CD4-positive, alpha-beta T cell (primary cell): ENCODE data around the gene DNAAF8. TPM values are rescaled to one million over a fixed set of nuclear protein-coding genes. Genes with fewer than 3 reads are reported as not detected.

Source experiments
- ATAC-seq: fragments of 200-7000 bp; cut with Tn5 transposase; one replicate; pipeline ENCODE4 v1.10.0; 2022; ENCODE audit warnings: mild to moderate bottlenecking; ENCODE audit not compliant: poor library complexity
- CTCF ChIA-PET: fragments of 350-600 bp; sonication (Branson Sonifier 250); formaldehyde crosslinking; loops from one replicate; lab custom pipeline; 2021; ENCODE audit warnings: antibody characterized with exemption, inconsistent platforms; lab: Charles Lee
- POLR2A ChIA-PET: fragments of 350-600 bp; sonication (Branson Sonifier 250); formaldehyde crosslinking; loops from one replicate; lab custom pipeline; 2021; ENCODE audit warnings: antibody characterized with exemption, inconsistent platforms; lab: Charles Lee
- DNase-seq, 14 experiments: peaks; one replicate each; pipeline ENCODE4 v3.0.0-alpha.2; 2013 to 2020; ENCODE audit warnings: mixed read lengths in 2 of 14
- H3K27ac ChIP-seq, 2 donors: one replicate each; pipeline versions ENCODE4 v1.5.1 to v1.7.0; 2013; ENCODE audit warnings: low read length in 2 of 2, low read depth in 1 of 2, mild to moderate bottlenecking in 1 of 2
- H3K27me3 ChIP-seq, 2 experiments: 1 replicate in 1 of 2; 2 replicates in 1 of 2; pipeline versions ENCODE4 v1.6.1 to v1.7.0; 2013; ENCODE audit warnings: low read length in 2 of 2, control low read depth in 1 of 2, mild to moderate bottlenecking in 1 of 2, moderate library complexity in 1 of 2; ENCODE audit not compliant: insufficient read depth in 2 of 2, control insufficient read depth in 1 of 2
- H3K36me3 ChIP-seq: one replicate; pipeline ENCODE4 v1.6.1; 2013; ENCODE audit warnings: low read length, control low read depth; ENCODE audit not compliant: insufficient read depth
- H3K4me1 ChIP-seq: one replicate; pipeline ENCODE4 v1.6.1; 2013; ENCODE audit warnings: low read length, control low read depth; ENCODE audit not compliant: insufficient read depth
- H3K4me3 ChIP-seq: one replicate; pipeline ENCODE4 v1.5.1; 2013; ENCODE audit warnings: mild to moderate bottlenecking, low read length, moderate library complexity
- H3K9me3 ChIP-seq, 2 experiments: 1 replicate in 1 of 2; 2 replicates in 1 of 2; pipeline versions ENCODE4 v1.6.1 to v1.7.0; 2013; ENCODE audit warnings: low read length in 2 of 2, mild to moderate bottlenecking in 2 of 2, control low read depth in 1 of 2, moderate library complexity in 1 of 2; ENCODE audit not compliant: control insufficient read depth in 1 of 2, insufficient read depth in 1 of 2
- H3K27ac Mint-ChIP-seq: one replicate; pipeline ENCODE4 v1.8.0; 2020; ENCODE audit warnings: mixed read lengths
- H3K27me3 Mint-ChIP-seq: one replicate; pipeline ENCODE4 v1.8.0; 2021; ENCODE audit warnings: mixed read lengths
- H3K36me3 Mint-ChIP-seq: one replicate; pipeline ENCODE4 v1.8.0; 2021; ENCODE audit warnings: low read depth, mixed read lengths
- H3K4me1 Mint-ChIP-seq: one replicate; pipeline ENCODE4 v1.8.0; 2021; ENCODE audit warnings: low read depth, mixed read lengths
- H3K4me3 Mint-ChIP-seq: one replicate; pipeline ENCODE4 v1.8.0; 2020; ENCODE audit warnings: mild to moderate bottlenecking, mixed read lengths
- H3K9me3 Mint-ChIP-seq: one replicate; pipeline ENCODE4 v1.8.0; 2020; ENCODE audit warnings: mixed read lengths
- intact Hi-C, 2 experiments: fragments of 100-400 bp; cut with DNase I in 1 of 2; cut with micrococcal nuclease in 1 of 2; formaldehyde crosslinking; loops; one replicate each; pipeline versions ENCODE4 v1.15.1 to v1.9.0; 2023 to 2025; cut with DNase I, micrococcal nuclease
- total RNA-seq, 174 experiments: library from RNA in 2 of 174; stranded (reverse) in 2 of 174; gene quantifications; one replicate each; pipeline ENCODE4 v1.2.3 and lab custom pipeline; 2021 to 2026
- TF ChIP-seq, protein P1 (sequence below): fragments of 200-600 bp; IDR thresholded peaks from one replicate; pipeline ENCODE4 v1.8.0; 2022; ENCODE audit warnings: antibody characterized with exemption, mild to moderate bottlenecking

Gene DNAAF8
- total RNA-seq, 2 experiments from 2014 or later: 0.25 TPM; not detected in 1

DNA sequence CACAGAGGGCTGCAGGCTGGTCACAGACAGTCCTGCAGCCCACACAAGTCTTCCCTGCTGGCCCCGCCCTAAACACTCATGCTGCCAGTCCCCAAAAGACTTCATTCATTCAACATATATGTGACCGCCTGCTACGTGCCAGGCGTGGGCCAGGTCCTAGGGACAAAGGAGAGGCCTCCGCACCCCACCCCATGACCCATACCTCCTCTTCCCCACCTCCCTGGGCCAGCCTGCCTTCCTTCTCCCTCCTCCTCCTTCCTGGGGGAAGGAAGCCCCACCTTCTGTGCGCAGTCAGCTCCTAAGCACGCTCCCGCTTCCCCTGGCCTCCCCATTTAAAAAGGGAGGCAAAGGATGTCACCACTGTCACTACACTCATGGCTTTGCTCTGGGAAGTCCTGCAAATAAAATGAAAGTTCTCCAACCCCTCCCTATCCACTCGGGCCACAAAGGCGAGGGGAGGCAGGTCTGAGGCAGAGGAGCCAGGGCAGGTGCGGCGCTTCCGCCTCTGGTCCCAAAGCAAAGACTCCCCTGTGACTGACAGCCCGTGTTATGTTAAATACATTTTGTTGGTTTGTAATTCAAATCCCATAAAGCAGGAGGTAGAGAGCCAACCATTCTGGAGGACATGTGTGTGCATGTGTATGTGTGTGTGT lies 9.0 kb downstream of the DNAAF8 start:
- Mint-ChIP-seq H3K9me3 (no peaks in the 10 kb centered on the region), H3K27ac (no peak overlapping the region), H3K4me1 (peaks cover 8% of the 10 kb centered on the region), H3K36me3 (no peaks in the 10 kb centered on the region), H3K4me3 (peak overlapping the region; percentile 25), H3K27me3 (no peaks in the 10 kb centered on the region)
- Histone ChIP-seq H3K36me3 (no peaks in the 10 kb centered on the region), H3K4me1 (peaks cover 20% of the 10 kb centered on the region), H3K27me3 (no peaks in the 10 kb centered on the region), H3K4me3 (peak overlapping the region; percentile 17), H3K27ac (no peak overlapping the region), H3K9me3 (no peaks in the 10 kb centered on the region)
- intact Hi-C loops: no loop called here
- ChIA-PET POLR2A (no interaction called here), CTCF (no interaction called here)
- ATAC-seq (no peak), DNase-seq (no peak)
- TF ChIP-seq, protein P1, sequence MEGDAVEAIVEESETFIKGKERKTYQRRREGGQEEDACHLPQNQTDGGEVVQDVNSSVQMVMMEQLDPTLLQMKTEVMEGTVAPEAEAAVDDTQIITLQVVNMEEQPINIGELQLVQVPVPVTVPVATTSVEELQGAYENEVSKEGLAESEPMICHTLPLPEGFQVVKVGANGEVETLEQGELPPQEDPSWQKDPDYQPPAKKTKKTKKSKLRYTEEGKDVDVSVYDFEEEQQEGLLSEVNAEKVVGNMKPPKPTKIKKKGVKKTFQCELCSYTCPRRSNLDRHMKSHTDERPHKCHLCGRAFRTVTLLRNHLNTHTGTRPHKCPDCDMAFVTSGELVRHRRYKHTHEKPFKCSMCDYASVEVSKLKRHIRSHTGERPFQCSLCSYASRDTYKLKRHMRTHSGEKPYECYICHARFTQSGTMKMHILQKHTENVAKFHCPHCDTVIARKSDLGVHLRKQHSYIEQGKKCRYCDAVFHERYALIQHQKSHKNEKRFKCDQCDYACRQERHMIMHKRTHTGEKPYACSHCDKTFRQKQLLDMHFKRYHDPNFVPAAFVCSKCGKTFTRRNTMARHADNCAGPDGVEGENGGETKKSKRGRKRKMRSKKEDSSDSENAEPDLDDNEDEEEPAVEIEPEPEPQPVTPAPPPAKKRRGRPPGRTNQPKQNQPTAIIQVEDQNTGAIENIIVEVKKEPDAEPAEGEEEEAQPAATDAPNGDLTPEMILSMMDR: no peak

DNA sequence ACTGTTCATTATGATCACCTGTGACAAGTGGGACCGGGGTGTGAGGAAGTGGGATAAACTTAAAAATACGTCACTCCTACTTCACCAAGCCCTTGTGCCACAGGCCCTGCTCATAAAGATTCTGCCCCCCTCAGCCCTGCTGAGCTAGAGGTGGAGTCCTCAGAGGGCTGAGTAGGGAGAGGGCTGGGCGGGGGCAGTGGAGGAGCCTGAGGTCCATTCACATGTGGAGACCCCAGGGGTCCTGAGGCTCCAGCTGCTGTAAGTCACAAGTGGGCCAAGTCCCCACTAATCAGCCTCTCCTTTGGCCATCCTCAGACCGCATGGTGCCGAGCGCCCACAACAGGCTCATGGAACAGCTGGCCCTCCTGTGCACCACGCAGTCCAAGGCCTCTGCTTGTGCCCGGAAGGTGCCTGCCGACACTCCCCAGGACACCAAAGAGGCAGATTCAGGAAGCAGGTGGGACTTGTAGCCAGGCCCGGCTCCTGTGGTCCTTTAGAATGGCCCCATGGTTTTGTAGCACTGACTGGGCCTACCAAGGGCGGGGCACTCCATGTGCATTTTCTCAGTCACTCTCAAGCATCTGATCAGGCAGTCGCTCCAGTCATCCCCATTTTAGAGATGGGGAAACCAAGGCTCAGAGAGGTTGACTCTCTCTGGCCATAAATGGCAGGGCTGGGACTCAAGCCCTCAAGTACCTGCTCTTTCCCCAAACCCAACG lies 10.4 kb downstream of the DNAAF8 start:
- POLR2A ChIA-PET: no interaction called here
- no peak overlapping the region for H3K27ac Mint-ChIP-seq
- CTCF ChIA-PET: no interaction called here

DNA sequence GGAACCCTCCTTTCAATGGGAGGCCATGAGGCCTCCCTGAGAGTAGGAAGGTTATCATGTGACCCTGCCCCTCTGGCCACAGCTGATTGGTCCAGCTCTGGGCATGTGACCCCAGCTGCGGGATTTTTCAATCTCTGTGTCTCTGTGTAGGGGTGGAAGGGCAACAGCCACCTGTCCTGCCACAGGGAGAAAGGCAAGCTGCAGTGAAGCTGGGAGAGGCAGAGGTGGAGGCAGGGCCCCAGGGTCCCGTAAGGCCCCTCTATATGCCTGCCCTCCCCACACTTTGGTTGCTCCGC lies 10.9 kb downstream of the DNAAF8 start:
- intact Hi-C loops: no loop called here
- CTCF ChIA-PET: no interaction called here
- DNase-seq: no peak
- H3K4me1 Mint-ChIP-seq: peaks cover 8% of the 10 kb centered on the region
- no peaks in the 10 kb centered on the region for H3K36me3 Mint-ChIP-seq
- H3K27me3 Mint-ChIP-seq: no peaks in the 10 kb centered on the region
- POLR2A ChIA-PET: no interaction called here
- no peak overlapping the region for H3K27ac Mint-ChIP-seq
- Histone ChIP-seq H3K4me1 (peaks cover 24% of the 10 kb centered on the region), H3K9me3 (no peaks in the 10 kb centered on the region), H3K4me3 (no peak overlapping the region), H3K27me3 (no peaks in the 10 kb centered on the region), H3K36me3 (no peaks in the 10 kb centered on the region), H3K27ac (no peak overlapping the region)
- no peak for ATAC-seq
- no peaks in the 10 kb centered on the region for H3K9me3 Mint-ChIP-seq
- TF ChIP-seq, protein P1: no peak
- no peak overlapping the region for H3K4me3 Mint-ChIP-seq

More for the DNA sequence above, 10.4 kb downstream of the DNAAF8 start:
- Mint-ChIP-seq H3K36me3 (no peaks in the 10 kb centered on the region), H3K9me3 (no peaks in the 10 kb centered on the region), H3K27me3 (no peaks in the 10 kb centered on the region), H3K4me3 (no peak overlapping the region), H3K4me1 (peaks cover 8% of the 10 kb centered on the region)
- ATAC-seq (no peak), DNase-seq (no peak)
- peaks cover 24% of the 10 kb centered on the region for H3K4me1 ChIP-seq
- H3K27ac ChIP-seq: no peak overlapping the region
- no peaks in the 10 kb centered on the region for H3K27me3 ChIP-seq
- H3K4me3 ChIP-seq: no peak overlapping the region
- H3K36me3 ChIP-seq: no peaks in the 10 kb centered on the region
- intact Hi-C loops: no loop called here
- TF ChIP-seq, protein P1: no peak
- H3K9me3 ChIP-seq: no peaks in the 10 kb centered on the region
